NCI-H2081 (cell line): ENCODE measurements around the gene SDR42E1.

Experiments
- DNase-seq, 2 experiments: peaks; one replicate each; lab custom pipeline; 2025; lab: John Stamatoyannopoulos, UW

SDR42E1 gene

DNA sequence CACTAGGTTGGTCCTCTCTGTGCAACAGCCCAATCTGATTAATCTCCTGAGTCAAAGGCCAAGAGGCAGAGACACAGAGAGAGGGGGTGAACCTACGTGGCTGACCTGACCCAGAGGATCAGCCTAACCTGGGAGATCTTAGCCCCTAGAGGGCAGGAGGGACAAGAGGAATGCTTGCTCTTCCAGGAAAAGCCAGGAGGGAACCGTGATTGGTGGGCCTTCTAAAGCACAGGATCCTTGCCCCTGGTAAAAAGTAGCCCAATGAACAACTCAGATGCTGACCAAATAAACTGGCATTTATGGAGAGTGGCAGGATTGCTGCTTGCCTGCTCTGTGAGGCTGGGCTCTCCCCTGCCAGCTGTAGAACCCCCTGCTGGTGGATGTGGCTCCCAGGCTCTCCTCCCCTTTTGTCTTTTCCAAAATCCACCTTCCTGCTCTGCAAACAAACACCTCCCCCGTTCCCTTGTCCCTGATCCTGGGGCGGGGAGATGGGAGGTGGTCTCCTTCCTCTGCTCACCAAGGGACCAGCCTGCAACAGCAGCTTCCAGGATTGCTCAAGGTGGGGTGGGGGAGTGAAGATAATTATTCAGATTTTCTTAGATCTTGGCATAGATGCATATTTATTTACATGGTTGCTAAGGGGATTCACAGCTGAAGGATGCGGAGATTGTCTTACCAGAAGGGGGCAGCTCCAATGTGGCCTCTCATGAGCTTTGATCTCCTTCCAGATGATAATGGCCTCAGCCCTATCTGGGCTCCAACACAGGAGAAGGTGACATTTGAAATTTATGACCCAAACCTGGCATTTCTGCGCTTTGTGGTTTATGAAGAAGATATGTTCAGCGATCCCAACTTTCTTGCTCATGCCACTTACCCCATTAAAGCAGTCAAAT lies 71.9 kb downstream of the SDR42E1 start:
- no peak for DNase-seq
